Smooth muscle cell (in vitro differentiated cells): Measurements from ENCODE around the gene PEAR1. TPM values are rescaled to one million over a fixed set of nuclear protein-coding genes. Genes with fewer than 3 reads are reported as not detected.

Source experiments
- DNase-seq: peaks from one replicate; lab custom pipeline; 2025; ENCODE audit not compliant: unreplicated experiment; lab: John Stamatoyannopoulos, UW
- H2AFZ ChIP-seq: fragments of 200-600 bp; sonication (generic); 2 replicates; pipeline ENCODE4 v1.6.0; 2016; ENCODE audit warnings: antibody characterized with exemption, low read depth, mild to moderate bottlenecking
- H3F3A ChIP-seq: fragments of 200-600 bp; sonication (generic); 2 replicates; pipeline ENCODE4 v1.6.0; 2017; ENCODE audit warnings: antibody characterized with exemption, low read depth
- H3K27ac ChIP-seq: fragments of 200-600 bp; sonication (generic); 2 replicates; pipeline ENCODE4 v1.5.1; 2016; ENCODE audit warnings: low read depth, mild to moderate bottlenecking
- H3K27me3 ChIP-seq: fragments of 200-600 bp; sonication (generic); 2 replicates; pipeline ENCODE4 v1.6.1; 2016; ENCODE audit warnings: low read depth, mild to moderate bottlenecking
- H3K36me3 ChIP-seq: fragments of 200-600 bp; sonication (generic); 2 replicates; pipeline ENCODE4 v1.5.1; 2016; ENCODE audit warnings: low read depth
- H3K4me1 ChIP-seq: fragments of 200-600 bp; sonication (generic); 2 replicates; pipeline ENCODE4 v1.5.1; 2016; ENCODE audit warnings: low read depth
- H3K4me2 ChIP-seq: fragments of 200-600 bp; sonication (generic); 2 replicates; pipeline ENCODE4 v1.6.0; 2016; ENCODE audit warnings: mild to moderate bottlenecking
- H3K4me3 ChIP-seq: fragments of 200-600 bp; sonication (generic); 2 replicates; pipeline ENCODE4 v1.5.1; 2016; ENCODE audit warnings: mild to moderate bottlenecking
- H3K79me2 ChIP-seq: fragments of 200-600 bp; sonication (generic); 2 replicates; pipeline ENCODE4 v1.6.0; 2016; ENCODE audit warnings: low read depth, mild to moderate bottlenecking
- H3K9ac ChIP-seq: fragments of 200-600 bp; sonication (generic); 2 replicates; pipeline ENCODE4 v1.6.0; 2016; ENCODE audit warnings: low read depth
- H3K9me3 ChIP-seq: fragments of 200-600 bp; sonication (generic); replicated peaks from 2 replicates; pipeline ENCODE4 v1.5.1; 2016; ENCODE audit warnings: low read depth
- H4K20me1 ChIP-seq: fragments of 200-600 bp; sonication (generic); 2 replicates; pipeline ENCODE4 v1.6.0; 2016; ENCODE audit warnings: low read depth
- WGBS: methylation state at CpG from one replicate; pipeline ENCODE4 v1.1.7; 2016; ENCODE audit warnings: low lambda C conversion rate; 5-methylcytosine and 5-hydroxymethylcytosine counted together
- polyA plus RNA-seq: library from polyadenylated mRNA; unstranded; fragments of >200 nt; fragmentation: Nextera tagmentation; extraction: Ambion mirVana; gene quantifications from 2 replicates; pipeline ENCODE4 v1.2.1, GENCODE V29; 2016
- total RNA-seq: library from RNA; depleted of rRNA; stranded (reverse); fragments of >200 nt; gene quantifications from 2 replicates; pipeline ENCODE4 v1.2.3, GENCODE V29; 2014
- TF ChIP-seq, protein P1 (sequence below): fragments of 200-600 bp; sonication (generic); IDR thresholded peaks from 2 replicates; pipeline ENCODE4 v1.5.1; 2017; ENCODE audit warnings: borderline replicate concordance, mild to moderate bottlenecking, antibody characterized with exemption; ENCODE audit not compliant: insufficient read depth, poor library complexity, severe bottlenecking

The PEAR1 gene
- total and polyA plus RNA-seq, 2 experiments from 2014 or later, result 2.3 to 3.7 TPM

DNA sequence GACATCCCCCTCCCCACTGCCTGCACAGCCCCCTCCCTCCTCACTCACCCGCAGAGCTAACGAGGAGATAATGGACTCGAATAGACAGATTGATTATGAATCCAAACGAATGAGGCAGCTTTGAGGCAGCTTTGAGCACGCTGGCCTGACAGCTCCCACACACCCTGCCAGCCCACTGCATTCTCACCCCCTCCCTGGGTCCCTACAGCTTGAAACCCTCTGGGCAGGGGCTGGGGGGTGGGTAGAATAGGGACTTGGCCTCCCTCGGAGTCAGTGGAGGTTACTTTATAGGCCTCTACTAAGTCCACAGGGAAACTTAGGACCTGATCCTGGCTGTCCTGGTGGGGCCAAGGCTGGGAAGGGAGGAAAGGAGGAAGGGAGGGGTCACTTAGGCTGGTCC, 30.9 kb upstream of the PEAR1 start:
- H3K9me3 ChIP-seq, result no peaks in the 10 kb centered on the region
- H2AFZ ChIP-seq, result no peak overlapping the region
- no peaks in the 10 kb centered on the region for H3K36me3 ChIP-seq
- H3K27ac ChIP-seq, result no peak overlapping the region
- H3K4me2 ChIP-seq, result peak overlapping the region; percentile 6
- no peak for DNase-seq
- H4K20me1 ChIP-seq, result no peaks in the 10 kb centered on the region
- H3F3A ChIP-seq, result peaks cover 4% of the 10 kb centered on the region
- H3K4me1 ChIP-seq, result peaks cover 29% of the 10 kb centered on the region
- 36% methylated on average over 6 of the region's 6 CpGs for WGBS
- H3K79me2 ChIP-seq, result no peaks in the 10 kb centered on the region
- TF ChIP-seq, protein P1, sequence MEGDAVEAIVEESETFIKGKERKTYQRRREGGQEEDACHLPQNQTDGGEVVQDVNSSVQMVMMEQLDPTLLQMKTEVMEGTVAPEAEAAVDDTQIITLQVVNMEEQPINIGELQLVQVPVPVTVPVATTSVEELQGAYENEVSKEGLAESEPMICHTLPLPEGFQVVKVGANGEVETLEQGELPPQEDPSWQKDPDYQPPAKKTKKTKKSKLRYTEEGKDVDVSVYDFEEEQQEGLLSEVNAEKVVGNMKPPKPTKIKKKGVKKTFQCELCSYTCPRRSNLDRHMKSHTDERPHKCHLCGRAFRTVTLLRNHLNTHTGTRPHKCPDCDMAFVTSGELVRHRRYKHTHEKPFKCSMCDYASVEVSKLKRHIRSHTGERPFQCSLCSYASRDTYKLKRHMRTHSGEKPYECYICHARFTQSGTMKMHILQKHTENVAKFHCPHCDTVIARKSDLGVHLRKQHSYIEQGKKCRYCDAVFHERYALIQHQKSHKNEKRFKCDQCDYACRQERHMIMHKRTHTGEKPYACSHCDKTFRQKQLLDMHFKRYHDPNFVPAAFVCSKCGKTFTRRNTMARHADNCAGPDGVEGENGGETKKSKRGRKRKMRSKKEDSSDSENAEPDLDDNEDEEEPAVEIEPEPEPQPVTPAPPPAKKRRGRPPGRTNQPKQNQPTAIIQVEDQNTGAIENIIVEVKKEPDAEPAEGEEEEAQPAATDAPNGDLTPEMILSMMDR, result no peak
- no peak overlapping the region for H3K9ac ChIP-seq
- peaks cover 14% of the 10 kb centered on the region for H3K27me3 ChIP-seq
- no peak overlapping the region for H3K4me3 ChIP-seq

DNA sequence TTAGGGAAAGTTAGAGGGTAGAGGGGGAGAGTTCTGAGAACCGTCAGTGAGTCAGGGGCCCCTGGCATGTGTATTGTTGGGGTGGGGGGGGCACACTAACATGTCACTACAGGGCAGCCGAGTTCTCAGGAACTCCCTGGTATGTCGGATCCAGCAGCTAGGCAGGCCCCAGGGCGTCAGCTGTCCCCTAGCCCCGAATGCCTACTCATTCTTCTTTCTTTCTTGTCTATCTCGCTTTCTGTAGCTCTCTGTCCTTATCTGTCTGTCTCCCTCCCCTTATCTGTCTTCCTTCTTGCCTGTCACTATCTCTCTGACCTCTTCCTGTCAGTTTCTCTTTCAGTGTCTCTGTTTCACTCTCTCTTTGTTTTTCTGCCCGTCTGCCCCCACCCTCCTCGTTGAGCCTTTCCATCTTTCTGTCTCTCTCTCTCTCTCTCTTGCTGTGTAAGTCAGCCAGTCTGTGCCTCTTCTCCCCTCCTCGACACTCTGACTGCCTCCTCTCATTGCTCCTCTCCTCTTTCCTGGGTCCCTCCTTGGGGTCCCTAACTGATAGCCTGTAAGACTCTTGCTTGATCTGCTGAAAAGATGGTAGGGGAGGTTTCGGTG, 30.4 kb upstream of the PEAR1 start:
- peak overlapping the region; percentile 6 for H3K4me2 ChIP-seq
- DNase-seq, result no peak
- H3K36me3 ChIP-seq, result no peaks in the 10 kb centered on the region
- H3K27me3 ChIP-seq, result peaks cover 14% of the 10 kb centered on the region
- H3F3A ChIP-seq, result peaks cover 4% of the 10 kb centered on the region
- H3K9me3 ChIP-seq, result no peaks in the 10 kb centered on the region
- no peak overlapping the region for H3K4me3 ChIP-seq
- TF ChIP-seq, protein P1, result no peak
- H3K4me1 ChIP-seq, result peaks cover 29% of the 10 kb centered on the region
- H3K79me2 ChIP-seq, result no peaks in the 10 kb centered on the region
- H3K9ac ChIP-seq, result no peak overlapping the region
- no peak overlapping the region for H2AFZ ChIP-seq
- 25% methylated on average over 10 of the region's 10 CpGs for WGBS
- no peak overlapping the region for H3K27ac ChIP-seq
- no peaks in the 10 kb centered on the region for H4K20me1 ChIP-seq

DNA sequence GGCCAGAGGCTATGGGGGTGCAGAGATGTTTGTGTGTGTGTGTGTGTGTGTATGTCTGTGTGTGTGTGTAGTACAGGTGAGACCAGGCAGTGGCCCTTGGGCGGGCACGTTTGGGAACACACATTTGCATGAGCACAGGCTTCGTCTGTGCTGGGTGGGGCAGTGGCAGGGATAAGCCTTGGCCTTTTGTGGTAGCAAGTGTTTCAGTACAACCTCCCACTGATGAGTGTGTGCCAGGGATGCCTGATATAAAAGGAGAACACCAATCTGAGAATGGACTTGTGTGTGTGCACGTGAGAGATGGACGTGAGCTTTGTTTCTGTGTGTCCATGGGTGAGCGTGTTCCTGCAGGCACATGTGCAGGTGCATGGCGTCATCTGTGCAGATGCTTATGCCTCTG, 29.9 kb upstream of the PEAR1 start:
- TF ChIP-seq, protein P1, result no peak
- H2AFZ ChIP-seq, result no peak overlapping the region
- H3K79me2 ChIP-seq, result no peaks in the 10 kb centered on the region
- no peak overlapping the region for H3K9ac ChIP-seq
- 80% methylated on average over 7 of the region's 7 CpGs for WGBS
- H4K20me1 ChIP-seq, result no peaks in the 10 kb centered on the region
- H3K36me3 ChIP-seq, result no peaks in the 10 kb centered on the region
- peaks cover 4% of the 10 kb centered on the region for H3F3A ChIP-seq
- no peak overlapping the region for H3K27ac ChIP-seq
- peaks cover 14% of the 10 kb centered on the region for H3K27me3 ChIP-seq
- H3K4me2 ChIP-seq, result no peak overlapping the region
- no peaks in the 10 kb centered on the region for H3K9me3 ChIP-seq
- DNase-seq, result no peak
- peaks cover 25% of the 10 kb centered on the region for H3K4me1 ChIP-seq
- H3K4me3 ChIP-seq, result no peak overlapping the region

DNA sequence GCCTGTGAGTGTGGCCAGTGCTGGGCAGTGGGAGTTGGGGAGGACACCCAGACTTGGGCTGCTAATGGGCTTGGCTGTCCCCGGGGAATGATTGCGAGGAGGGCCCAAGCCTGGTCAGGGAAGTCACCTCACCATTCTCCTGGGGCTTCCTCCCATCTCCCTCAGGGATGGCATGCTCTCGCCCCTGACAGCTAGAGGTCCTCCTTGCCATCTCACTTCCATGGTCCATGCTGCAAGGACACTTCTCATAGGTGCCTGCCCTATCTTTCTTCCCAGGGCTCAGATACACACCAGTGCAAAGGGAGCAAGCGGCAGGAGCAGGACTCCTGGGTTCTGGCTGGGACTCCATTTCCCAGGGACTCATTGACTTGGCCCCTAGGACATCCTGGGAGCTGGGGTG, 28.7 kb upstream of the PEAR1 start:
- WGBS, result 90% methylated on average over 4 of the region's 4 CpGs

More for the DNA sequence above, 28.7 kb upstream of the PEAR1 start:
- Histone ChIP-seq H3K27ac (no peak overlapping the region), H3F3A (peaks cover 4% of the 10 kb centered on the region), H3K4me3 (no peak overlapping the region), H3K27me3 (peaks cover 14% of the 10 kb centered on the region), H3K9me3 (no peaks in the 10 kb centered on the region), H3K79me2 (no peaks in the 10 kb centered on the region), H3K4me2 (no peak overlapping the region), H4K20me1 (no peaks in the 10 kb centered on the region), H2AFZ (no peak overlapping the region), H3K4me1 (peaks cover 19% of the 10 kb centered on the region), H3K9ac (no peak overlapping the region), H3K36me3 (no peaks in the 10 kb centered on the region)
- no peak for DNase-seq
- TF ChIP-seq, protein P1, result no peak
